ENCODE data around the gene KIAA1755. TPM values are rescaled to one million over a fixed set of nuclear protein-coding genes. Genes with fewer than 3 reads are reported as not detected.

The KIAA1755 gene
- total and polyA plus RNA-seq, 10 of the 15 experiments (the other 5 are each of a cell fraction or from before 2014, with no cell fraction given): not detected

DNA sequence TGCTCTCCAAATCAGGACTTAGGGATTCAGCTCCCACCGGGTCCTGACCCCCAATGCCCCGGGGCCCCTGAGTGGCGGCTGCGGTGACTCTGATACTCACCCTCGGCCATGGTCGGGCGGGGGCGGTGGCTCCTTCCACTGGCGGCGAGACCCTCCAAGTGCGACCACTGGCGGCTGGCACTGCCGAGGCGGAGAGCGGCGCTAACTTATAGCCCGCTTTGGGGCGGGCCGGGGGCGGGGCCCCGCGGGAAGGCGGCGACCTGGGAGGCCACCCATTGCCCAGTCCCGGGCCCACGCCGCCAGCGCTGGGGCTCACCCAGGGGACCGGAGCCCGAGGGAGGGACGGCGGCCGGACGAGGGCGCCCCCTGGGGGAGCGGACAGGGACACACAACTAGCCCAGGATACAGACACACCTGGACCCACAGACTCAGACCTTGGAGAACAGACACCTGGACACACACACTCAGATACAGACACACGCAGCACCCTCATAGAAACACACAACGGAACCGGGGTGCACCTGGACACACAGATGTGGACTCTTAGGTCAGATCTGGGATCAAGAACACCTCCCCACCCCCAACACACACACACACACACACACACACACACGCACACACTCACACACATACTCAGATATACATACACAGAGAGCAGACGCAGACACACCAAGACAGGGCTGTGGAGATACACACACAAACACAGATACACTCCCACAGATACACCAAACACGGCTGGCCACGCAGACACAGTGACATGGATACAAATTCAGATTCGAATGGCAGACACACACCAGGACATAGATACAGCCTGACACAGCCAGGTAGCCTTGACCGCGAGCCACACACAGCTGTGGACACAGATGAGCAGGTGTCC is 95.2 kb downstream of the KIAA1755 start, which contains the start of gene TGM2 (continued):
- TF ChIP-seq, protein P1, sequence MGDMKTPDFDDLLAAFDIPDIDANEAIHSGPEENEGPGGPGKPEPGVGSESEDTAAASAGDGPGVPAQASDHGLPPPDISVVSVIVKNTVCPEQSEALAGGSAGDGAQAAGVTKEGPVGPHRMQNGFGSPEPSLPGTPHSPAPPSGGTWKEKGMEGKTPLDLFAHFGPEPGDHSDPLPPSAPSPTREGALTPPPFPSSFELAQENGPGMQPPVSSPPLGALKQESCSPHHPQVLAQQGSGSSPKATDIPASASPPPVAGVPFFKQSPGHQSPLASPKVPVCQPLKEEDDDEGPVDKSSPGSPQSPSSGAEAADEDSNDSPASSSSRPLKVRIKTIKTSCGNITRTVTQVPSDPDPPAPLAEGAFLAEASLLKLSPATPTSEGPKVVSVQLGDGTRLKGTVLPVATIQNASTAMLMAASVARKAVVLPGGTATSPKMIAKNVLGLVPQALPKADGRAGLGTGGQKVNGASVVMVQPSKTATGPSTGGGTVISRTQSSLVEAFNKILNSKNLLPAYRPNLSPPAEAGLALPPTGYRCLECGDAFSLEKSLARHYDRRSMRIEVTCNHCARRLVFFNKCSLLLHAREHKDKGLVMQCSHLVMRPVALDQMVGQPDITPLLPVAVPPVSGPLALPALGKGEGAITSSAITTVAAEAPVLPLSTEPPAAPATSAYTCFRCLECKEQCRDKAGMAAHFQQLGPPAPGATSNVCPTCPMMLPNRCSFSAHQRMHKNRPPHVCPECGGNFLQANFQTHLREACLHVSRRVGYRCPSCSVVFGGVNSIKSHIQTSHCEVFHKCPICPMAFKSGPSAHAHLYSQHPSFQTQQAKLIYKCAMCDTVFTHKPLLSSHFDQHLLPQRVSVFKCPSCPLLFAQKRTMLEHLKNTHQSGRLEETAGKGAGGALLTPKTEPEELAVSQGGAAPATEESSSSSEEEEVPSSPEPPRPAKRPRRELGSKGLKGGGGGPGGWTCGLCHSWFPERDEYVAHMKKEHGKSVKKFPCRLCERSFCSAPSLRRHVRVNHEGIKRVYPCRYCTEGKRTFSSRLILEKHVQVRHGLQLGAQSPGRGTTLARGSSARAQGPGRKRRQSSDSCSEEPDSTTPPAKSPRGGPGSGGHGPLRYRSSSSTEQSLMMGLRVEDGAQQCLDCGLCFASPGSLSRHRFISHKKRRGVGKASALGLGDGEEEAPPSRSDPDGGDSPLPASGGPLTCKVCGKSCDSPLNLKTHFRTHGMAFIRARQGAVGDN (IDR thresholded peaks at IDR 0.05): peak; percentile 48; the same call in 1 of the 2 replicates
- 0 out of 2 replicates have a peak, but pooled peaks have one; percentile 17 for TF ChIP-seq TCF3 (IDR thresholded peaks at IDR 0.05; ENCODE audit: borderline replicate concordance, insufficient read depth, low read depth, low read length)
- 0 out of 2 replicates have a peak, but pooled peaks have one; percentile 11 for TF ChIP-seq YBX1 (IDR thresholded peaks at IDR 0.05)
- TF ChIP-seq, protein P2, sequence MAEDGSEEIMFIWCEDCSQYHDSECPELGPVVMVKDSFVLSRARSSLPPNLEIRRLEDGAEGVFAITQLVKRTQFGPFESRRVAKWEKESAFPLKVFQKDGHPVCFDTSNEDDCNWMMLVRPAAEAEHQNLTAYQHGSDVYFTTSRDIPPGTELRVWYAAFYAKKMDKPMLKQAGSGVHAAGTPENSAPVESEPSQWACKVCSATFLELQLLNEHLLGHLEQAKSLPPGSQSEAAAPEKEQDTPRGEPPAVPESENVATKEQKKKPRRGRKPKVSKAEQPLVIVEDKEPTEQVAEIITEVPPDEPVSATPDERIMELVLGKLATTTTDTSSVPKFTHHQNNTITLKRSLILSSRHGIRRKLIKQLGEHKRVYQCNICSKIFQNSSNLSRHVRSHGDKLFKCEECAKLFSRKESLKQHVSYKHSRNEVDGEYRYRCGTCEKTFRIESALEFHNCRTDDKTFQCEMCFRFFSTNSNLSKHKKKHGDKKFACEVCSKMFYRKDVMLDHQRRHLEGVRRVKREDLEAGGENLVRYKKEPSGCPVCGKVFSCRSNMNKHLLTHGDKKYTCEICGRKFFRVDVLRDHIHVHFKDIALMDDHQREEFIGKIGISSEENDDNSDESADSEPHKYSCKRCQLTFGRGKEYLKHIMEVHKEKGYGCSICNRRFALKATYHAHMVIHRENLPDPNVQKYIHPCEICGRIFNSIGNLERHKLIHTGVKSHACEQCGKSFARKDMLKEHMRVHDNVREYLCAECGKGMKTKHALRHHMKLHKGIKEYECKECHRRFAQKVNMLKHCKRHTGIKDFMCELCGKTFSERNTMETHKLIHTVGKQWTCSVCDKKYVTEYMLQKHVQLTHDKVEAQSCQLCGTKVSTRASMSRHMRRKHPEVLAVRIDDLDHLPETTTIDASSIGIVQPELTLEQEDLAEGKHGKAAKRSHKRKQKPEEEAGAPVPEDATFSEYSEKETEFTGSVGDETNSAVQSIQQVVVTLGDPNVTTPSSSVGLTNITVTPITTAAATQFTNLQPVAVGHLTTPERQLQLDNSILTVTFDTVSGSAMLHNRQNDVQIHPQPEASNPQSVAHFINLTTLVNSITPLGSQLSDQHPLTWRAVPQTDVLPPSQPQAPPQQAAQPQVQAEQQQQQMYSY (CRISPR knock-in tag; IDR thresholded peaks at IDR 0.05): no peak
- peak; percentile 54; the same call in 1 of the 2 replicates for TF ChIP-seq IKZF1 (conservative IDR thresholded peaks at IDR 0.05)
- peak in 1 of 2 experiments; percentile 60; a peak in 1 of 4 replicates for TF ChIP-seq BHLHE40 (IDR thresholded peaks at IDR 0.05; ENCODE audit: borderline replicate concordance in 1 of 2, low read depth in 2 of 2, low read length in 1 of 2)
- TF ChIP-seq, protein P3, sequence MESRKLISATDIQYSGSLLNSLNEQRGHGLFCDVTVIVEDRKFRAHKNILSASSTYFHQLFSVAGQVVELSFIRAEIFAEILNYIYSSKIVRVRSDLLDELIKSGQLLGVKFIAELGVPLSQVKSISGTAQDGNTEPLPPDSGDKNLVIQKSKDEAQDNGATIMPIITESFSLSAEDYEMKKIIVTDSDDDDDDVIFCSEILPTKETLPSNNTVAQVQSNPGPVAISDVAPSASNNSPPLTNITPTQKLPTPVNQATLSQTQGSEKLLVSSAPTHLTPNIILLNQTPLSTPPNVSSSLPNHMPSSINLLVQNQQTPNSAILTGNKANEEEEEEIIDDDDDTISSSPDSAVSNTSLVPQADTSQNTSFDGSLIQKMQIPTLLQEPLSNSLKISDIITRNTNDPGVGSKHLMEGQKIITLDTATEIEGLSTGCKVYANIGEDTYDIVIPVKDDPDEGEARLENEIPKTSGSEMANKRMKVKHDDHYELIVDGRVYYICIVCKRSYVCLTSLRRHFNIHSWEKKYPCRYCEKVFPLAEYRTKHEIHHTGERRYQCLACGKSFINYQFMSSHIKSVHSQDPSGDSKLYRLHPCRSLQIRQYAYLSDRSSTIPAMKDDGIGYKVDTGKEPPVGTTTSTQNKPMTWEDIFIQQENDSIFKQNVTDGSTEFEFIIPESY (IDR thresholded peaks at IDR 0.05): no peak
- no peak for TF ChIP-seq MTA2 (IDR thresholded peaks at IDR 0.05; ENCODE audit: low read depth)
- peak; percentile 36 for TF ChIP-seq RELA (IDR thresholded peaks at IDR 0.05; ENCODE audit: borderline replicate concordance, partially characterized antibody)
- TF ChIP-seq EGR1 (IDR thresholded peaks at IDR 0.05; ENCODE audit: borderline replicate concordance in 1 of 2, low read depth in 2 of 2, low read length in 2 of 2): 0 out of 3 replicates have a peak, but pooled peaks of 1 of the 2 experiments have one; percentile 22
- TF ChIP-seq NBN (IDR thresholded peaks at IDR 0.05): peak; percentile 88
- TF ChIP-seq JUNB (IDR thresholded peaks at IDR 0.05): no peak
- no peak for TF ChIP-seq ZSCAN29 (IDR thresholded peaks at IDR 0.05)
- no peak for TF ChIP-seq ZNF207 (IDR thresholded peaks at IDR 0.05; ENCODE audit: borderline replicate concordance)
- no peak for TF ChIP-seq KLF5 (IDR thresholded peaks at IDR 0.05; ENCODE audit: partially characterized antibody)
- TF ChIP-seq LARP7 (IDR thresholded peaks at IDR 0.05): peak; percentile 50; the same call in 1 of the 2 replicates
- no peak for TF ChIP-seq ASH2L (IDR thresholded peaks at IDR 0.05; ENCODE audit: borderline replicate concordance, low read depth)
- 0 out of 2 replicates have a peak, but pooled peaks have one; percentile 69 for TF ChIP-seq BACH1 (IDR thresholded peaks at IDR 0.05; ENCODE audit: borderline replicate concordance)
- peak; percentile 95; the same call in 1 of the 2 replicates for TF ChIP-seq HDGF (IDR thresholded peaks at IDR 0.05)
- peak in 1 of 2 experiments; percentile 40; a peak in 3 of 4 replicates for TF ChIP-seq IKZF2 (IDR thresholded peaks at IDR 0.05)

Data from GM12878 (cell line).